PFSK-1 (cell line): ENCODE data around the gene FBN2.

Source experiments
- FOXP2 ChIP-seq: optimal IDR thresholded peaks from 2 replicates; pipeline ENCODE3; 2011; ENCODE audit warnings: borderline replicate concordance, control low read depth, inconsistent platforms; ENCODE audit not compliant: insufficient read depth; ENCODE audit errors: extremely low read length, extremely low read depth
- POLR2AphosphoS5 ChIP-seq: IDR thresholded peaks from 2 replicates; pipeline ENCODE4 v1.6.1; 2012; ENCODE audit warnings: low read depth, mild to moderate bottlenecking, control low read depth, low read length, moderate library complexity
- REST ChIP-seq, 2 experiments: IDR thresholded peaks; 2 replicates each; pipeline versions ENCODE4 v1.6.1 to v1.8.0; 2011 to 2012; ENCODE audit warnings: low read depth in 2 of 2, low read length in 2 of 2, control low read depth in 1 of 2, inconsistent platforms in 1 of 2, mild to moderate bottlenecking in 1 of 2, moderate library complexity in 1 of 2; ENCODE audit not compliant: insufficient read depth in 1 of 2
- SIN3A ChIP-seq: IDR thresholded peaks from 2 replicates; pipeline ENCODE4 v1.6.1; 2012; ENCODE audit warnings: mild to moderate bottlenecking, low read length, moderate library complexity, borderline replicate concordance; ENCODE audit not compliant: insufficient read depth
- TAF1 ChIP-seq: IDR thresholded peaks from 2 replicates; pipeline ENCODE4 v1.6.1; 2012; ENCODE audit warnings: low read length, control low read depth, borderline replicate concordance; ENCODE audit not compliant: insufficient read depth

Gene FBN2

GRCh38 chr5:128220841-128221240 is 317.2 kb downstream of the FBN2 start:
- TF ChIP-seq POLR2AphosphoS5, result no peak
- no peak for TF ChIP-seq SIN3A
- no peak for TF ChIP-seq FOXP2
- TF ChIP-seq REST (IDR thresholded peaks at IDR 0.05; ENCODE audit: insufficient read depth in 1 of 2, low read depth in 2 of 2, low read length in 2 of 2), result no peak
- TF ChIP-seq TAF1, result no peak

GRCh38 chr5:128216860-128217531 is 321.0 kb downstream of the FBN2 start:
- TF ChIP-seq POLR2AphosphoS5 (no peak), REST (IDR thresholded peaks at IDR 0.05; ENCODE audit: insufficient read depth in 1 of 2, low read depth in 2 of 2, low read length in 2 of 2) (no peak), SIN3A (no peak), FOXP2 (no peak), TAF1 (no peak)

GRCh38 chr5:128216285-128216684 is 321.8 kb downstream of the FBN2 start:
- no peak for TF ChIP-seq POLR2AphosphoS5
- TF ChIP-seq SIN3A, result no peak
- TF ChIP-seq FOXP2, result no peak
- no peak for TF ChIP-seq REST (IDR thresholded peaks at IDR 0.05; ENCODE audit: insufficient read depth in 1 of 2, low read depth in 2 of 2, low read length in 2 of 2)
- TF ChIP-seq TAF1, result no peak

- TF ChIP-seq TAF1, result no peak
These were observed 324.2 kb downstream of the FBN2 start for GRCh38 chr5:128213833-128214232.

GRCh38 chr5:128213340-128213739 is 324.7 kb downstream of the FBN2 start:
- TF ChIP-seq FOXP2, result no peak
- TF ChIP-seq REST (IDR thresholded peaks at IDR 0.05; ENCODE audit: insufficient read depth in 1 of 2, low read depth in 2 of 2, low read length in 2 of 2), result no peak
- TF ChIP-seq POLR2AphosphoS5, result no peak
- TF ChIP-seq TAF1, result no peak
- no peak for TF ChIP-seq SIN3A
